Islet precursor cell (in vitro differentiated cells): ENCODE results near the gene FEN1.

Source experiments
- DNase-seq: peaks from one replicate; pipeline ENCODE4 v3.0.0-alpha.2; 2018

Gene FEN1

DNA sequence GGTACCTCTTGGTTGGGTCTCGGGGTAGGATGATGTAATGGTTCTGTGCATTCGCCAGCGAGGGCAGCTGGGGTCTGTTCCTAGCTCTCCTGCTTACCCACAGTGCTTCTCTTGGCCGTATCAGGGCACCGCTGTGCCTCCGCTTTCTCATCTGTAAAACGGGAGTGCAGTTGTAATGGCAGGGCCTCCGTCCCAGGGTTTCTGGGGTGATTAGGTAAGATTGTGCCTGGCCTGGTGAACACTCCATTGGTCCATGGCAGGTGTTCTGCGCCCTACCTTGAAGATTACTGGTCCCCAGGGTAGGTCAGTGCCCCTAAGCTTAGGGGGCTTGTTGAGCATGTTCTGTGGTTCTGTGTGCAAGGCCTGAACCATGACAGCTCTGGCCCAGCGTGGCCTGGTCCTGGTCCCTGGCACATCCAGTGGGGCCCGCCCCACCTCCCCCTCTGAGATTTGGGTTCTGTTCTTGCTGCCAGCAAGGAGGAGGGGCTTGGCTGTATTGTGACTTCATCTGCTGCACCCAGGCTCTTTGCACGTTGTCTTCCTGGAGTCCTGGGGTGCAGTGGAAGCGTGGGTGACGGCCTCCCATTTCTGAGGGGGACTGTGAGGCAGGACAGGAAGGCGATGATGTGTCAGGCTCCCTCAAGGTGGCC lies 35.4 kb upstream of the FEN1 start:
- DNase-seq, result no peak

DNA sequence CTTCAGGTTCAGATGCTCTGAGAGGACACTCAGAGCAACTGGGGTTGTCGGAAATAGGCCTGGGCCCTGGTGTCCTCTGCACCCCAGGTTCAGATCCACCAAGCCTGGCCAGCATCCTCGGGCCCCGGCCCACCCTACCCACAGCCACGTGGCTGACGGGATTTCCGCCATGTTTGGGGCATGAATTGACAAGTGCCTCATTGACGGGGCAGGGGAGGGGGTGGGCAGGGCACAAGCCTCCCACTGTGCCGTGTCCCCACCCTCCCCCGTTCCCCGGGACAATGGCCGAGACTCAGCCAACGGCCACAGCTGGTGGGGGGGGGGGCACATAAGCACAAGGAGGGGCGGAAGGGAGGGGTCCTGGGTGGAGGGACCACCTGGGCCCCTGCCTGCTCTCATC lies 31.8 kb upstream of the FEN1 start:
- no peak for DNase-seq

DNA sequence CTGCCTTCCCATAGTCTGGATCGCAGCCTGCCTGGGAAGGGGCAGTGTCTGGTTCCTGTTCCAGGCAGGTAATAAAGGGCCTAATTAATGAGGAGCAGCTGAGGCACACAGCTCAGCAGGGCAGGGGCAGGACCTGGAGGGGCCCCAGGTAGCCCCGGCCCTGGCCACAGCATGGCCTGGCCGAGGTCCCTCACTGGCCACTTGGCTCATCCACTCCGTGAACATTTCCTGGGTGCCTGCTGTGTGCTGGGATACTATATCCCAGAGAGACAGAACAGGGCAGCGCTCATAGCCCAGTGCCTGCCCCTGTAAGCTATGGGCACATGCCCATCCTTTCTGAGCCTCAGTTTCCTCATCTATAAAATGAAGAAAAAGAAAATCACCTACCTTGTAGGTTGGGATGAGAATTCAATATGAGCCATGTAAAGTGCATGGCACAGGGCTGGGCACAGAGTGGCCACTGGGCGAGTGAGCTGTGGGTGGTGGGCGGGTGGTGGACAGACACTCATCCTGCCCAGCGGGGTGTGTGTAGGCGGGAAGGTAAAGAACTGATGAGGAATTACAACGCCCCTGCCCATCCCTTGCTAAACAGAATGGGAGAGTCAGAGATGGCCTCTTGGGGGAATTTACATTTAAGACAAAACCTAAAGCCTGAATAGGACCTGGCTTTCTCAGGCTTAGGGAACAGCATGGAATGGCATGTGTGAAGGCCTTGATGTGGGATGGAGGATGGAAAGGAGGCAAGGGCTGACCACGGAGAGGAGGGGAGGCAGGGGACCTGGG lies 31.1 kb upstream of the FEN1 start:
- no peak for DNase-seq

DNA sequence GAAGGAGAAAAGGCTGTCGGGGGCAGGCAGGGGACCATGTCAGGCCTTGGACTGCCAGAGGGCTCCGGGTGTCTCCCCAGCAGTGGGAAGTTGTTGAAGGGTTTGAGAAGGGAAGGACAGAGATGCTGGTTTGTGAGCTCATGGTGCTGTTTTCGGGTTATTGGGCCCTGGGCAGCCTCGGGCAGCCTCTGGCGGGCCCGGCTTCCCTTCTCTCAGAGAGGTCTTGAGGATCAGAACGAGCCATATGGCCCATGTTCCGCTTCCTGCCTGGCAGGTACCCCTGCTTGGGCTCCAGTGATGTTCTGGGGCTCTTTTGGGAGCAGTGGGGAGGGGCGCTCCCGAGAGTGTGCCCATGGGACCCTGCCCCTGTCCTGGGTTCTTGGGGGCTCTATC lies 30.5 kb upstream of the FEN1 start:
- no peak for DNase-seq

DNA sequence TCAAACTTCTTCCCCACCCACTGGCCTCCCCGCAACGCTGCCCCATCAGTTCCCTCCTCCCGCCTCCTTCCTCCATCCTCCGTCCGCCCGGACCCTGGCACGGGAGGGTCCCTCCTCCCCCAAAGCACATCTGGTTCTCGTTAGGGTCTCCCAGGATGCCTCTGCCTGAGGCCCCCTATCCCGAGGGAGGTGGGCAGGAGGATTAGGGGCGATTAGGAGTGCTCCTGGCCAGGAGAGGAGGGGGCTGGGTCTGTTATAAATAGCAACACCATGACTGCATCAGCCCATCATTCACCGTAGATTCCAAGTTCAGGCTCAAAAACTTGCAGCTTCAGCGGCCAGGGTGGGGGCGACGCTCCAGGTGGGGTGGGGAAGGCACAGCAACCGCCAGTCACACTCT lies 29.9 kb upstream of the FEN1 start:
- DNase-seq, result no peak

DNA sequence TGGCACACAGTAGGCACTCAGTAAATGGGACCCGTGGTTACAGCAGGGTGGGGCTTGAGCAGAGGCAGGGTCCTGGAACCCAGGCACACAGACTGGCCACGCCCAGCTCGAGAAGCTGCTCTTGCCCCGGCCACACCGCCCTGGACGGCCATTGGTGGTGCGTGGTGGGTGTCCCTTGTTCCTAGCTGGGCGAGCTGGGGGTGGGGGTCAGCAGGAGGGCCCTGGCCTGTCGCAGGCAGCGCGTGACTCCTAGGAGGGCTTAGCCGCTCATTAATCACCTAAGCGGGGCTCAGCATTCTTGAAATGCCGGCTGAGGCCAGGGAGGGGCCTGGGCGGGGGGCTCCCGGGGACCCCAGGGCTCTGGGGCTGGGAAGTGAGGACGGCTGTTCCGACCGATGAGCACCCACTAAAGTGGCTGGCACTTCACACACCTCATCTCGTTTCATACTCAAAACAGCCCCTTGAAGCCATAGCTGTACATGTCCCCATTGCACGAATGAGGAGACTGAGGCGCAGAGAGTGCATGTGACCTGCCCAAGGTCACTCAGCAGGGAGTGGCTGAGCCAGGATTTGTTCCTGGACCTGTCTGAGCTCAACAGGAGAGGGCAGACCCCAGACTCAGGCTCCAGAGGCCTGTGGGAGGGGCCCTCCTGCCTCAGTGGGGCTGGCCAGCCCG lies 28.6 kb upstream of the FEN1 start:
- no peak for DNase-seq

GRCh38 chr11:61764606-61765260 lies 28.0 kb upstream of the FEN1 start:
- no peak for DNase-seq

GRCh38 chr11:61765550-61766253 lies 27.0 kb upstream of the FEN1 start:
- DNase-seq, result no peak

DNA sequence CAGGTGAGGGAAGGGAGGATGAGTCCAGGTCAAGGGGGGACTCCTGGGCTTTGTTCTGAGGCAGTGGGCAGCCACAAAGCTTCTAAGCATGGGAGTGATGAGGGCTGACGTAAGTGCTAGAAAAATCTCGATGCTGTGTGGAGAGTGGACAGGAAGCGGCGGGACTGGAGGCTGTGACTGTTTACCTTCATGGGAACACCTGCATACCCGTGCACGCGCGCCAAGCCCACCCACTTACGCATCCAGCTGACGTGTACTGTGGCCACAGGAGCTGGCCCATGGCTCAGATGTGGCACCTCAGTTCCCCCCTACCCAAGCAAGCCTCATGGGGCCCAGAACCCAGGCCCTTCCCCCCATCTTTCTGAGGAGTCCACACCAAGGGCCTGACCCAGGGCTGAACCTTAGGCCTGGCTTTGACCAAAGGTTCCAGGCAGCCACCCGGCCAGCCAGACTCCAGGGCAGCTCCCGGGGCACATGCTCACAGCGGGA lies 26.3 kb upstream of the FEN1 start:
- DNase-seq, result no peak

DNA sequence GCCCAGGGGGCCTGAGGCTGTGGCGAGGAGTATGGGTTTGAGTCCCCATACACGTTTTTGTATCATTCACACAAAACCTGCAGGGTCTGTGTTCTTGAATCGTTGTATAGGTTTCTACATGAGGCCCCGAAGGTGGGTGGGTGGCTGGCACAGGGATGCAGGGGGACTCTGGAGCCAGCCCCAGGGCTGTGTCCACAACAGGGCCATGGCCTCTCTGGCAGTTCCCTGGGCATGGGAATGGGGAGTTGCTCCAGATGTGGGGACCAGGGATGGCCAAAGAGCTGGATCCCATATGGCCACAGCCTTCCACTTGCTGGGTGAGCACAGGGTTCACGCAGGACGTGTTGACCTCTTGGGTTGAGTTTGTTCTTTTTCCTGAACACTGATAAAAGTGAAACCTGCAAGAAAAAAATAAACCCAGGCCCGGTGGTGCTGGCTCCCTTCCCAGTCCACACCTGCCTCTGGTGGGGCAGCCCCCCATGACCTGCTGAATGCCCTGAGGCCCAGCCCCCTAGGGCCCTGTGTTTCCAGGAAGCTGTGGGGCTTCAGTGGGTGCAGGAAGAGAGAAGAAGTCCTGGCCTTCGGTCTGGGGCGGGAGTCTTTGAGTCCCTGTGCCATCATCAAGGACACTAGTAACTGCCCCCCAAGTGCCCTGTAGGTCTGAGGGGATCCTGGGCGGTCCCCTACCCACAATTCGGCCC lies 24.2 kb upstream of the FEN1 start:
- no peak for DNase-seq

DNA sequence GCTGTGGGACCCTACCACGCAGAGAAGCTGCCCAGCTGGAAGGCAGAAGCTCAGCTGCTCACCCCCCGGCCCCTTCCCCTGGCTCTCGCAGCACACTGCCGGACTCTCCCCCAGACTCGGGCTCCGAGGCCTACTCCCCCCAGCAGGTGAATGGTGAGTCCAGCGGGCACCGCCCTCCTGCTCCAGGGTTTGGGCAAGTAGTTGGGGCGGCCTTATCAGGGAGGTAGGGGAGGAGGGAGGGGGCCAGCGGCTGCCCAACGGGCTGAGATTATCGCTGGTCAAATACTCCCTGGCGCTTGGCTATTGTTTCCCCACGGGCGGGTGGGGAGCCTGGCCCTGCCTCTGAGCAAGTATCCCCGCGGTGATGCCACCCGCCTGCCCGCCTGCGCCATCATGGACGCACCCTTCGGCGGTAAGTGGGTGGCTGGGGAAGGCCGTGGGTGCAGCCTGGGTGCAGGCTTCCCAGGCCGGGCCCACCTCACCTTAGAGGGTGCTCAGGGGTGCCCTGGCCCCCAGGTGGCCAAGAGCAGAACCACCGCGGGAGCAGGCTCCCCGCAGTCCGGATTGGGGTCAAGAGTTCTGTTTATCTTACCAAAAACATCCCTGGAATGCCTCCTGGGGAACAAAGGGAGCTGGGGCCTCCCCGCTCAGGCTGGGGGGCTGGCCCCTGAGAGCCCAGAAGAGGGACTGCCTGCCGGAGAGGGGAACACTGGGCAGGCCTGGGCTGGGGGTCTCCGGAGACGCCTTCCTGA lies 23.4 kb upstream of the FEN1 start:
- no peak for DNase-seq

- no peak for DNase-seq
Measured at GRCh38 chr11:61769946-61770683, 22.6 kb upstream of the FEN1 start.

DNA sequence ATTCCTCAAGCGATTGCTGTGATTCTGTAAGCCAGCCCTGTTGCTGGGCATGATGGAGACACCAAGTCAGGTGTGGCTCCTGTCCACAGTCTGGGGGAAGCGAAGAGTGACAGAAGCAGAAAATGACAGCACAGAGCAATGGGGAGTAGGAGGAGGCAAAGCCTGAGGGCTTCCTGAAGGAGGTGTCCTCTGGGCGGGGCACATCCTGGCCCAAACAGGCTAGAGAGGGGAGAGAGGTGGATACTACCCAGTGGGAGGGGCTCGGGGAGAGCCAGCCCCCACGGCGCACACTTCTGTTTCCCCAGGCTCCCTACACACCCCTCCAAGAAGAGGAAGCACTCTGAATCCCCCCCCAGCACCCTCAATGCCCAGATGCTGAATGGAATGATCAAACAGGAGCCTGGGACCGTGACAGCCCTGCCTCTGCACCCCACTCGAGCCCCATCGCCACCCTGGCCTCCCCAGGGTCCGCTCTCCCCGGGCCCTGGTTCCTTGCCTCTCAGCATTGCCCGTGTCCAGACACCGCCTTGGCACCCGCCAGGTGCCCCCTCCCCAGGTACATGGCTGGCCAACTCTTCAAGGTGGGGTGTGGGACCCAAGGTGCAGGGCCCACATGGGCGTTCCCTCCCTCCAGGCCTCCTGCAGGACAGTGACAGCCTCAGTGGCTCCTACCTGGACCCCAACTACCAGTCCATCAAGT lies 21.4 kb upstream of the FEN1 start:
- no peak for DNase-seq

DNA sequence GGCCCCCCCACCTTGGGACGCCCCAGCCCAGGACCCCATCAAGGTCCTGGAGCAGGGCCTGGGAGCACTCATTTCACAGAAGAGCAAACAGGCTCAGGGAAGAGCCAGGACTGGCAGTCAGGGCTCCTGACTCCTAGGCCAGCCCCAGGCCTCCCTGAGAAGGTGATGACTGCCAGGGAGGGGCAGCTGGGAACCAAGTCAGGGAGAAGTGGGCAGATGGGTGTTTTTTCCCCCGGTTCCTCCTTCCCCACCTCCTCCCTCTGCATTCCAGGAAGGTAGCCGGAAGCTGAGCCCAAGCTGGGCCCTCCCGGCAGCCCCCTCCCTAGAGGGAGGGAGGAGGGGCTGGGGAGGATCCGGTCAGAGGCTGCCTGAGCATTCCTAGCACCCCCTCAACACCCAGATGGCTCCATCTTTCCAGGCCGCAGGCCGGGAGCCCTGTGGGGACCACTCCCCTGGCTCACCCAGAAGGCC lies 20.7 kb upstream of the FEN1 start:
- DNase-seq, result peak; percentile 78

- peak; percentile 92 for DNase-seq
Measured at GRCh38 chr11:61773356-61773755, 19.4 kb upstream of the FEN1 start.

GRCh38 chr11:61773809-61774208 lies 18.9 kb upstream of the FEN1 start:
- no peak for DNase-seq

- no peak for DNase-seq
Measured at GRCh38 chr11:61774411-61774810, 18.3 kb upstream of the FEN1 start.

- no peak for DNase-seq
Measured at GRCh38 chr11:61775106-61775505, 17.6 kb upstream of the FEN1 start.

GRCh38 chr11:61775606-61776554 lies 16.8 kb upstream of the FEN1 start:
- DNase-seq, result no peak
